B cell (primary cell): ENCODE results near the gene COL4A1.

ENCODE experiments used
- CTCF ChIP-seq: fragments of 200-600 bp; IDR thresholded peaks from one replicate; pipeline ENCODE4 v1.8.0; 2022; ENCODE audit warnings: antibody characterized with exemption, mild to moderate bottlenecking
- EZH2 ChIP-seq: IDR thresholded peaks from 2 replicates; pipeline ENCODE4 v1.6.1; 2012; ENCODE audit warnings: borderline replicate concordance, low read depth, mild to moderate bottlenecking, moderate library complexity, low read length; ENCODE audit not compliant: insufficient read depth, poor library complexity, severe bottlenecking

- TF ChIP-seq EZH2 (no peak), CTCF (no peak)
Observed at GRCh38 chr13:110348309-110349105, 41.5 kb upstream of the COL4A1 start.
